SH-SY5Y (cell line): ENCODE results near the gene KBTBD12.

Experiments used
- GATA2 ChIP-seq: IDR thresholded peaks from 2 replicates; pipeline ENCODE4 v1.6.1; 2011; ENCODE audit warnings: mild to moderate bottlenecking, low read depth, low read length
- GATA3 ChIP-seq: IDR thresholded peaks from 2 replicates; pipeline ENCODE4 v1.6.1; 2011; ENCODE audit warnings: low read depth, mild to moderate bottlenecking, low read length, moderate library complexity

KBTBD12 gene

GRCh38 chr3:127915115-127915936 is at the start of gene KBTBD12:
Gene KBTBD12 (plus strand): TSS chr3:127915232. CDS start chr3:127923062, 7,830 bp downstream.
- TF ChIP-seq GATA3: no peak
- TF ChIP-seq GATA2: no peak

GRCh38 chr3:127865941-127866340 is 49.1 kb upstream of the KBTBD12 start:
- no peak for TF ChIP-seq GATA3
- TF ChIP-seq GATA2: no peak

GRCh38 chr3:127867412-127867811 is 47.6 kb upstream of the KBTBD12 start:
- no peak for TF ChIP-seq GATA3
- TF ChIP-seq GATA2: no peak

GRCh38 chr3:127867986-127868385 is 47.0 kb upstream of the KBTBD12 start:
- no peak for TF ChIP-seq GATA3
- no peak for TF ChIP-seq GATA2

GRCh38 chr3:127870156-127870555 is 44.9 kb upstream of the KBTBD12 start:
- TF ChIP-seq GATA2 (no peak), GATA3 (no peak)

GRCh38 chr3:127881586-127881985 is 33.4 kb upstream of the KBTBD12 start:
- TF ChIP-seq GATA2 (no peak), GATA3 (no peak)

GRCh38 chr3:127884041-127884440 is 31.0 kb upstream of the KBTBD12 start:
- no peak for TF ChIP-seq GATA2
- TF ChIP-seq GATA3: no peak

- TF ChIP-seq GATA2: no peak
Measured at GRCh38 chr3:127886231-127886955, 28.6 kb upstream of the KBTBD12 start.

- TF ChIP-seq GATA2 (no peak), GATA3 (no peak)
Measured at GRCh38 chr3:127886956-127887231, 28.1 kb upstream of the KBTBD12 start.

- TF ChIP-seq GATA3: no peak
- TF ChIP-seq GATA2: no peak
Measured at GRCh38 chr3:127887321-127887720, 27.7 kb upstream of the KBTBD12 start.

- no peak for TF ChIP-seq GATA2
- no peak for TF ChIP-seq GATA3
Measured at GRCh38 chr3:127888156-127888555, 26.9 kb upstream of the KBTBD12 start.

GRCh38 chr3:127888564-127889107 is 26.4 kb upstream of the KBTBD12 start:
- no peak for TF ChIP-seq GATA3
- peak; percentile 21; the same call in 1 of the 2 replicates for TF ChIP-seq GATA2

- TF ChIP-seq GATA3 (no peak), GATA2 (no peak)
Measured at GRCh38 chr3:127889461-127889863, 25.6 kb upstream of the KBTBD12 start.

- TF ChIP-seq GATA3 (no peak), GATA2 (no peak)
Measured at GRCh38 chr3:127889976-127890650, 24.9 kb upstream of the KBTBD12 start.
